Prostate gland (tissue), 2 donors: Measurements from ENCODE around the gene CXCR4. TPM values are rescaled to one million over a fixed set of nuclear protein-coding genes. Genes with fewer than 3 reads are reported as not detected.

Experiments
- DNase-seq: peaks from one replicate; pipeline ENCODE4 v3.0.0-alpha.2; 2019; ENCODE audit warnings: low spot score
- H3K27ac ChIP-seq, 2 donors: fragments of 200-600 bp; sonication (generic); 2 replicates each; pipeline ENCODE4 v1.5.1; 2017 to 2019
- H3K27me3 ChIP-seq: fragments of 200-600 bp; sonication (generic); replicated peaks from 2 replicates; pipeline ENCODE4 v1.5.1; 2019; ENCODE audit not compliant: insufficient read depth
- H3K36me3 ChIP-seq, 2 donors: fragments of 200-600 bp; sonication (generic); 1 replicate in 1 of 2; 2 replicates in 1 of 2; pipeline versions ENCODE4 v1.5.1 to v1.8.1; 2017 to 2019
- H3K4me1 ChIP-seq: fragments of 200-600 bp; sonication (generic); replicated peaks from 2 replicates; pipeline ENCODE4 v1.5.1; 2019
- H3K4me3 ChIP-seq, 2 donors: fragments of 200-600 bp; sonication (generic); 2 replicates each; pipeline ENCODE4 v1.5.1; 2017 to 2019
- H3K9me3 ChIP-seq: fragments of 200-600 bp; sonication (generic); 2 replicates; pipeline ENCODE4 v1.5.1; 2017
- POLR2A ChIP-seq: fragments of 450-650 bp; IDR thresholded peaks from one replicate; pipeline ENCODE4 v1.6.1; 2016; ENCODE audit warnings: antibody characterized with exemption, mild to moderate bottlenecking
- POLR2AphosphoS5 ChIP-seq: sonication (generic); formaldehyde crosslinking; IDR thresholded peaks from one replicate; pipeline ENCODE4 v1.6.1; 2017; ENCODE audit warnings: antibody characterized with exemption
- WGBS: methylation state at CpG from one replicate; pipeline ENCODE4 v1.1.5; 2018; 5-methylcytosine and 5-hydroxymethylcytosine counted together
- intact Hi-C: fragments of 100-400 bp; cut with DNase I; formaldehyde crosslinking; loops from one replicate; pipeline ENCODE4 v1.14.2; 2022
- total RNA-seq, 2 donors: library from RNA; depleted of rRNA; stranded (reverse); fragments of >200 nt; gene quantifications; one replicate each; pipeline ENCODE4 v1.1.0, GENCODE V29; 2016
- TF ChIP-seq, protein P1 (sequence below), 4 experiments: fragments of 200-600 bp in 2 of 4; fragments of 450-650 bp in 2 of 4; sonication (generic) in 2 of 4; IDR thresholded peaks; 1 replicate in 3 of 4; 2 replicates in 1 of 4; pipeline ENCODE4 v1.5.1; 2016 to 2019; ENCODE audit warnings: antibody characterized with exemption in 4 of 4, mild to moderate bottlenecking in 2 of 4, moderate library complexity in 2 of 4

The CXCR4 gene
- total RNA-seq, 2 donors from 2014 or later: 20.9 to 27.2 TPM

DNA sequence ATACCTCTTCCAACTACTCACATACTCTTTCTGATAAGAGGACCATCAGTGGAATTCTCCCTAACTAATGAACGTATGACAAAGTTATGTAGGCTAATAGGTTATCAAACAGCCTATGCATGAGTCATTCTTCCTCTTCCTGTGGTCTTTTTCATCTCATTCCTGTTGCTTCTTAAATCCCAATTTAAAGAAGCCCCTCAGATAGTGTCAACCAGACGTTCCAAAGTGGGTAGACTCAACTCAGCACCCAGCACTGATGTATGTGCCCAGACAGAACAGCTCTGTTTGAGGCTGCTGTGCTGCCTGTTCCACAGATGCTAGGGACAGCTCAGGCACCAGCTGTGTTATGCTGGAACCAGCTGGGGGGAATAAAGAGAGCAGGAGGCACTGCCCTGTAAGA is 52.6 kb downstream of the CXCR4 start:
- no peak overlapping the region for H3K4me3 ChIP-seq
- intact Hi-C loops: no loop called here
- WGBS: 72% methylated on average over 2 of the region's 2 CpGs
- H3K4me1 ChIP-seq: no peaks in the 10 kb centered on the region
- no peak overlapping the region for H3K27ac ChIP-seq
- TF ChIP-seq POLR2AphosphoS5 (no peak), POLR2A (no peak)
- TF ChIP-seq, protein P1, sequence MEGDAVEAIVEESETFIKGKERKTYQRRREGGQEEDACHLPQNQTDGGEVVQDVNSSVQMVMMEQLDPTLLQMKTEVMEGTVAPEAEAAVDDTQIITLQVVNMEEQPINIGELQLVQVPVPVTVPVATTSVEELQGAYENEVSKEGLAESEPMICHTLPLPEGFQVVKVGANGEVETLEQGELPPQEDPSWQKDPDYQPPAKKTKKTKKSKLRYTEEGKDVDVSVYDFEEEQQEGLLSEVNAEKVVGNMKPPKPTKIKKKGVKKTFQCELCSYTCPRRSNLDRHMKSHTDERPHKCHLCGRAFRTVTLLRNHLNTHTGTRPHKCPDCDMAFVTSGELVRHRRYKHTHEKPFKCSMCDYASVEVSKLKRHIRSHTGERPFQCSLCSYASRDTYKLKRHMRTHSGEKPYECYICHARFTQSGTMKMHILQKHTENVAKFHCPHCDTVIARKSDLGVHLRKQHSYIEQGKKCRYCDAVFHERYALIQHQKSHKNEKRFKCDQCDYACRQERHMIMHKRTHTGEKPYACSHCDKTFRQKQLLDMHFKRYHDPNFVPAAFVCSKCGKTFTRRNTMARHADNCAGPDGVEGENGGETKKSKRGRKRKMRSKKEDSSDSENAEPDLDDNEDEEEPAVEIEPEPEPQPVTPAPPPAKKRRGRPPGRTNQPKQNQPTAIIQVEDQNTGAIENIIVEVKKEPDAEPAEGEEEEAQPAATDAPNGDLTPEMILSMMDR (IDR thresholded peaks at IDR 0.05): no peak
- H3K36me3 ChIP-seq: no peaks in the 10 kb centered on the region
- H3K9me3 ChIP-seq: no peaks in the 10 kb centered on the region
- no peaks in the 10 kb centered on the region for H3K27me3 ChIP-seq
- no peak for DNase-seq

Other genes with a start within 250 kb of the CXCR4 start
- gene MCM6, start 241.7 kb downstream of the CXCR4 start, total RNA-seq: 10 to 100 TPM in 1 of 2 donors, 1 to 10 TPM in 1; 6.8 to 19.8 TPM
- 10 to 100 TPM; 54.9 to 57.2 TPM for gene DARS1, start 132.5 kb downstream of the CXCR4 start, total RNA-seq